DND-41 (cell line): ENCODE data around the gene ALDOA.

Experiments
- ATAC-seq: fragments of 200-7000 bp; cut with Tn5 transposase; 3 replicates; pipeline ENCODE4 v1.9.1; 2021; ENCODE audit warnings: low read depth; ENCODE audit not compliant: insufficient read depth
- DNase-seq: peaks from one replicate; pipeline ENCODE4 v3.0.0-alpha.2; 2020
- H2AFZ ChIP-seq: 2 replicates; pipeline ENCODE4 v1.6.0; 2012; ENCODE audit warnings: low read depth, low read length
- H3K27ac ChIP-seq: 2 replicates; pipeline ENCODE4 v1.5.1; 2012; ENCODE audit warnings: low read length, inconsistent platforms
- H3K27me3 ChIP-seq: fragments of 200-600 bp; sonication (generic); 2 replicates; pipeline ENCODE4 v1.6.0; 2012; ENCODE audit warnings: low read length, mild to moderate bottlenecking, inconsistent platforms; ENCODE audit not compliant: insufficient read depth, poor library complexity
- H3K36me3 ChIP-seq: 2 replicates; pipeline ENCODE4 v1.5.1; 2012; ENCODE audit warnings: low read length, inconsistent platforms; ENCODE audit not compliant: insufficient read depth
- H3K4me1 ChIP-seq: 2 replicates; pipeline ENCODE4 v1.5.1; 2012; ENCODE audit warnings: mild to moderate bottlenecking, low read length; ENCODE audit not compliant: insufficient read depth
- H3K4me2 ChIP-seq: 2 replicates; pipeline ENCODE4 v1.6.0; 2012; ENCODE audit warnings: mild to moderate bottlenecking, moderate library complexity, low read length, inconsistent platforms; ENCODE audit not compliant: insufficient read depth
- H3K4me3 ChIP-seq, 2 experiments: fragments of 200-600 bp in 1 of 2; shearing (Covaris generic) in 1 of 2; 2 replicates each; pipeline ENCODE4 v1.5.1; 2012 to 2016; ENCODE audit warnings: inconsistent platforms in 2 of 2, low read length in 2 of 2, mild to moderate bottlenecking in 2 of 2, low read depth in 1 of 2, moderate library complexity in 1 of 2
- H3K79me2 ChIP-seq: 2 replicates; pipeline ENCODE4 v1.6.0; 2012; ENCODE audit warnings: low read length, inconsistent platforms; ENCODE audit not compliant: insufficient read depth
- H3K9ac ChIP-seq: 2 replicates; pipeline ENCODE4 v1.6.0; 2012; ENCODE audit warnings: low read depth, mild to moderate bottlenecking, inconsistent platforms, low read length, moderate library complexity
- H3K9me3 ChIP-seq: 2 replicates; pipeline ENCODE4 v1.5.1; 2012; ENCODE audit warnings: low read length, moderate library complexity, mild to moderate bottlenecking, inconsistent platforms; ENCODE audit not compliant: insufficient read depth, severe bottlenecking
- H4K20me1 ChIP-seq: 2 replicates; pipeline ENCODE4 v1.6.0; 2012; ENCODE audit warnings: low read length; ENCODE audit not compliant: insufficient read depth
- EZH2 ChIP-seq: IDR thresholded peaks from 3 replicates; pipeline ENCODE4 v1.6.1; 2012; ENCODE audit warnings: borderline replicate concordance, low read depth, mild to moderate bottlenecking, moderate library complexity, low read length, inconsistent platforms; ENCODE audit not compliant: severe bottlenecking
- TF ChIP-seq, protein P1 (sequence below): IDR thresholded peaks from 2 replicates; pipeline ENCODE4 v1.5.1; 2012; ENCODE audit warnings: borderline replicate concordance, low read length, moderate library complexity, mild to moderate bottlenecking; ENCODE audit not compliant: poor library complexity, severe bottlenecking; ENCODE audit errors: extremely low read depth

The ALDOA gene

DNA sequence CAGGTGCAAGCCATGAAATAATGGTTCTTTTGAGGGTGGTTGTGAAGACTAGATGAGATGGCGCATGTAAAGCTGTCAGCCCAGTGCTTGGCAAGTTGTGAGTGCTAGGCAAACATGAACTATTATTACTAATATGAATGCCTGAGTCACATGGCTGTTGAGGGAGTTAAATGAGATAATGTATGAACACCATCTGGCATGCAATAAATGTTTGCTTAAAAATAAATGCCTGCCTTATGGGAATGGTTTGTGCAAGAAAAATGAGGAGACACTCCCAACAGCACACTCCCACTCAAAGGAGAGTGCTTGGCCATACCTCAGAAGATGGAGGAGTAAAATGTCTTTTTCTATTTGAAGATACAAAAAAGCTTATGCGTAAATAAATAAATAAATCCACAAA lies 53.9 kb downstream of the ALDOA start:
- Histone ChIP-seq H2AFZ (no peak overlapping the region), H3K4me2 (no peak overlapping the region), H3K27ac (no peak overlapping the region), H3K79me2 (peaks cover 20% of the 10 kb centered on the region), H3K4me3 (no peak overlapping the region), H3K9ac (no peak overlapping the region), H4K20me1 (no peaks in the 10 kb centered on the region), H3K36me3 (peaks cover 47% of the 10 kb centered on the region), H3K27me3 (no peaks in the 10 kb centered on the region), H3K9me3 (no peaks in the 10 kb centered on the region), H3K4me1 (peaks cover 19% of the 10 kb centered on the region)
- DNase-seq (no peak), ATAC-seq (no peak)
- TF ChIP-seq, protein P1, sequence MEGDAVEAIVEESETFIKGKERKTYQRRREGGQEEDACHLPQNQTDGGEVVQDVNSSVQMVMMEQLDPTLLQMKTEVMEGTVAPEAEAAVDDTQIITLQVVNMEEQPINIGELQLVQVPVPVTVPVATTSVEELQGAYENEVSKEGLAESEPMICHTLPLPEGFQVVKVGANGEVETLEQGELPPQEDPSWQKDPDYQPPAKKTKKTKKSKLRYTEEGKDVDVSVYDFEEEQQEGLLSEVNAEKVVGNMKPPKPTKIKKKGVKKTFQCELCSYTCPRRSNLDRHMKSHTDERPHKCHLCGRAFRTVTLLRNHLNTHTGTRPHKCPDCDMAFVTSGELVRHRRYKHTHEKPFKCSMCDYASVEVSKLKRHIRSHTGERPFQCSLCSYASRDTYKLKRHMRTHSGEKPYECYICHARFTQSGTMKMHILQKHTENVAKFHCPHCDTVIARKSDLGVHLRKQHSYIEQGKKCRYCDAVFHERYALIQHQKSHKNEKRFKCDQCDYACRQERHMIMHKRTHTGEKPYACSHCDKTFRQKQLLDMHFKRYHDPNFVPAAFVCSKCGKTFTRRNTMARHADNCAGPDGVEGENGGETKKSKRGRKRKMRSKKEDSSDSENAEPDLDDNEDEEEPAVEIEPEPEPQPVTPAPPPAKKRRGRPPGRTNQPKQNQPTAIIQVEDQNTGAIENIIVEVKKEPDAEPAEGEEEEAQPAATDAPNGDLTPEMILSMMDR, result no peak
- TF ChIP-seq EZH2, result no peak
